NB4 (cell line): ENCODE results near the gene ARID3A.

Experiments used
- POLR2A ChIP-seq: IDR thresholded peaks from 2 replicates; pipeline ENCODE4 v1.6.1; 2011; ENCODE audit warnings: mild to moderate bottlenecking; ENCODE audit not compliant: insufficient read length; ENCODE audit errors: extremely low read depth
- TF ChIP-seq, protein P1 (sequence below): IDR thresholded peaks from one replicate; pipeline ENCODE4 v1.5.1; 2012; ENCODE audit warnings: low read depth, low read length

- TF ChIP-seq, protein P1, sequence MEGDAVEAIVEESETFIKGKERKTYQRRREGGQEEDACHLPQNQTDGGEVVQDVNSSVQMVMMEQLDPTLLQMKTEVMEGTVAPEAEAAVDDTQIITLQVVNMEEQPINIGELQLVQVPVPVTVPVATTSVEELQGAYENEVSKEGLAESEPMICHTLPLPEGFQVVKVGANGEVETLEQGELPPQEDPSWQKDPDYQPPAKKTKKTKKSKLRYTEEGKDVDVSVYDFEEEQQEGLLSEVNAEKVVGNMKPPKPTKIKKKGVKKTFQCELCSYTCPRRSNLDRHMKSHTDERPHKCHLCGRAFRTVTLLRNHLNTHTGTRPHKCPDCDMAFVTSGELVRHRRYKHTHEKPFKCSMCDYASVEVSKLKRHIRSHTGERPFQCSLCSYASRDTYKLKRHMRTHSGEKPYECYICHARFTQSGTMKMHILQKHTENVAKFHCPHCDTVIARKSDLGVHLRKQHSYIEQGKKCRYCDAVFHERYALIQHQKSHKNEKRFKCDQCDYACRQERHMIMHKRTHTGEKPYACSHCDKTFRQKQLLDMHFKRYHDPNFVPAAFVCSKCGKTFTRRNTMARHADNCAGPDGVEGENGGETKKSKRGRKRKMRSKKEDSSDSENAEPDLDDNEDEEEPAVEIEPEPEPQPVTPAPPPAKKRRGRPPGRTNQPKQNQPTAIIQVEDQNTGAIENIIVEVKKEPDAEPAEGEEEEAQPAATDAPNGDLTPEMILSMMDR, result no peak
- TF ChIP-seq POLR2A, result no peak
These were observed 421 bp downstream of the ARID3A start for GRCh38 chr19:926323-926588.
